Measurements from ENCODE around the gene PTPRM.

PTPRM gene

GRCh38 chr18:7592305-7593071 is 25.4 kb downstream of the PTPRM start:
- no peak overlapping the region for H3K9ac ChIP-seq (ENCODE audit: low read length)

GRCh38 chr18:7593218-7593819 is 26.2 kb downstream of the PTPRM start:
- no peaks in the 10 kb centered on the region for H3K79me2 ChIP-seq (ENCODE audit: low read length)
- no peaks in the 10 kb centered on the region for H3K9me3 ChIP-seq (replicated peaks; ENCODE audit: insufficient read depth, low read length)
- no peak for DNase-seq
- H3K27ac ChIP-seq (ENCODE audit: low read length), result no peak overlapping the region
- H3K27me3 ChIP-seq (replicated peaks; ENCODE audit: insufficient read depth, low read length), result no peaks in the 10 kb centered on the region
- H3F3A ChIP-seq (ENCODE audit: insufficient read depth, low read length), result no peaks in the 10 kb centered on the region
- peaks cover 14% of the 10 kb centered on the region for H3K4me1 ChIP-seq (ENCODE audit: low read length)
- no peak overlapping the region for H2AFZ ChIP-seq (ENCODE audit: low read length)
- H3K4me2 ChIP-seq (ENCODE audit: low read depth, low read length), result no peak overlapping the region
- no peaks in the 10 kb centered on the region for H3K9me2 ChIP-seq (replicated peaks; ENCODE audit: insufficient read depth, low read length)
- H4K20me1 ChIP-seq (ENCODE audit: insufficient read depth, low read length), result no peaks in the 10 kb centered on the region
- no peaks in the 10 kb centered on the region for H3K36me3 ChIP-seq (replicated peaks; ENCODE audit: insufficient read depth, low read length)
- H3K4me3 ChIP-seq (ENCODE audit: low read length), result no peak overlapping the region
- TF ChIP-seq, protein P1, sequence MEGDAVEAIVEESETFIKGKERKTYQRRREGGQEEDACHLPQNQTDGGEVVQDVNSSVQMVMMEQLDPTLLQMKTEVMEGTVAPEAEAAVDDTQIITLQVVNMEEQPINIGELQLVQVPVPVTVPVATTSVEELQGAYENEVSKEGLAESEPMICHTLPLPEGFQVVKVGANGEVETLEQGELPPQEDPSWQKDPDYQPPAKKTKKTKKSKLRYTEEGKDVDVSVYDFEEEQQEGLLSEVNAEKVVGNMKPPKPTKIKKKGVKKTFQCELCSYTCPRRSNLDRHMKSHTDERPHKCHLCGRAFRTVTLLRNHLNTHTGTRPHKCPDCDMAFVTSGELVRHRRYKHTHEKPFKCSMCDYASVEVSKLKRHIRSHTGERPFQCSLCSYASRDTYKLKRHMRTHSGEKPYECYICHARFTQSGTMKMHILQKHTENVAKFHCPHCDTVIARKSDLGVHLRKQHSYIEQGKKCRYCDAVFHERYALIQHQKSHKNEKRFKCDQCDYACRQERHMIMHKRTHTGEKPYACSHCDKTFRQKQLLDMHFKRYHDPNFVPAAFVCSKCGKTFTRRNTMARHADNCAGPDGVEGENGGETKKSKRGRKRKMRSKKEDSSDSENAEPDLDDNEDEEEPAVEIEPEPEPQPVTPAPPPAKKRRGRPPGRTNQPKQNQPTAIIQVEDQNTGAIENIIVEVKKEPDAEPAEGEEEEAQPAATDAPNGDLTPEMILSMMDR (IDR thresholded peaks at IDR 0.05; ENCODE audit: low read length), result no peak
- no peak for TF ChIP-seq EZH2phosphoT487 (IDR thresholded peaks at IDR 0.05; ENCODE audit: low read length)
- TF ChIP-seq EZH2 (optimal IDR thresholded peaks at IDR 0.05; ENCODE audit: low read depth, low read length), result no peak
- no peak overlapping the region for H3K9ac ChIP-seq (ENCODE audit: low read length)

More at GRCh38 chr18:7592305-7593071, 25.4 kb downstream of the PTPRM start:
- no peak overlapping the region for H2AFZ ChIP-seq (ENCODE audit: low read length)
- TF ChIP-seq EZH2 (optimal IDR thresholded peaks at IDR 0.05; ENCODE audit: low read depth, low read length) (no peak), EZH2phosphoT487 (IDR thresholded peaks at IDR 0.05; ENCODE audit: low read length) (no peak)
- TF ChIP-seq, protein P1 (IDR thresholded peaks at IDR 0.05; ENCODE audit: low read length), result no peak
- H3K4me1 ChIP-seq (ENCODE audit: low read length), result 0 out of 2 replicates have a peak, but pooled peaks cover 9% of the 10 kb centered on the region
- no peaks in the 10 kb centered on the region for H3K79me2 ChIP-seq (ENCODE audit: low read length)
- no peak for DNase-seq
- H3K27ac ChIP-seq (ENCODE audit: low read length), result no peak overlapping the region
- H3K4me2 ChIP-seq (ENCODE audit: low read depth, low read length), result no peak overlapping the region
- no peaks in the 10 kb centered on the region for H3K27me3 ChIP-seq (replicated peaks; ENCODE audit: insufficient read depth, low read length)
- no peaks in the 10 kb centered on the region for H3K9me2 ChIP-seq (replicated peaks; ENCODE audit: insufficient read depth, low read length)
- H3K4me3 ChIP-seq (ENCODE audit: low read length), result no peak overlapping the region
- H3K36me3 ChIP-seq (replicated peaks; ENCODE audit: insufficient read depth, low read length), result no peaks in the 10 kb centered on the region
- H4K20me1 ChIP-seq (ENCODE audit: insufficient read depth, low read length), result no peaks in the 10 kb centered on the region
- H3F3A ChIP-seq (ENCODE audit: insufficient read depth, low read length), result no peaks in the 10 kb centered on the region
- no peaks in the 10 kb centered on the region for H3K9me3 ChIP-seq (replicated peaks; ENCODE audit: insufficient read depth, low read length)

GRCh38 chr18:7596147-7596546 is 29.0 kb downstream of the PTPRM start:
- DNase-seq, result no peak
- no peaks in the 10 kb centered on the region for H3K79me2 ChIP-seq (ENCODE audit: low read length)

More at GRCh38 chr18:7596147-7596546, 29.0 kb downstream of the PTPRM start:
- Histone ChIP-seq H3K27ac (ENCODE audit: low read length) (no peak overlapping the region), H3K4me3 (ENCODE audit: low read length) (no peak overlapping the region), H2AFZ (ENCODE audit: low read length) (no peak overlapping the region), H3K36me3 (replicated peaks; ENCODE audit: insufficient read depth, low read length) (no peaks in the 10 kb centered on the region), H3F3A (ENCODE audit: insufficient read depth, low read length) (no peaks in the 10 kb centered on the region), H3K9me2 (replicated peaks; ENCODE audit: insufficient read depth, low read length) (no peaks in the 10 kb centered on the region), H3K9ac (ENCODE audit: low read length) (no peak overlapping the region), H3K9me3 (replicated peaks; ENCODE audit: insufficient read depth, low read length) (no peaks in the 10 kb centered on the region), H3K27me3 (replicated peaks; ENCODE audit: insufficient read depth, low read length) (no peaks in the 10 kb centered on the region), H4K20me1 (ENCODE audit: insufficient read depth, low read length) (no peaks in the 10 kb centered on the region), H3K4me1 (ENCODE audit: low read length) (peaks cover 25% of the 10 kb centered on the region), H3K4me2 (ENCODE audit: low read depth, low read length) (no peak overlapping the region)
- no peak for TF ChIP-seq EZH2phosphoT487 (IDR thresholded peaks at IDR 0.05; ENCODE audit: low read length)
- TF ChIP-seq EZH2 (optimal IDR thresholded peaks at IDR 0.05; ENCODE audit: low read depth, low read length), result no peak
- TF ChIP-seq, protein P1 (IDR thresholded peaks at IDR 0.05; ENCODE audit: low read length), result no peak
